Liver (tissue), 9 donors: ENCODE data around the gene CPEB2. TPM values are rescaled to one million over a fixed set of nuclear protein-coding genes. Genes with fewer than 3 reads are reported as not detected.

ENCODE experiments used
- DNase-seq: peaks from one replicate; pipeline ENCODE4 v3.0.0-alpha.2; 2017; ENCODE audit warnings: low spot score
- H3K27ac ChIP-seq, 2 donors: one replicate each; pipeline ENCODE4 v1.7.0; 2013; ENCODE audit warnings: inconsistent platforms in 2 of 2, low read length in 2 of 2, control low read depth in 1 of 2, low read depth in 1 of 2, mild to moderate bottlenecking in 1 of 2
- H3K27me3 ChIP-seq, 4 donors: one replicate each; pipeline versions ENCODE4 v1.6.1 to v1.7.0; 2013; ENCODE audit warnings: low read length in 3 of 4, inconsistent platforms in 1 of 4, mild to moderate bottlenecking in 1 of 4, moderate library complexity in 1 of 4; ENCODE audit not compliant: control insufficient read depth in 4 of 4, insufficient read depth in 4 of 4
- H3K36me3 ChIP-seq, 4 donors: one replicate each; pipeline versions ENCODE4 v1.6.1 to v1.7.0; 2013; ENCODE audit warnings: low read length in 3 of 4, mild to moderate bottlenecking in 3 of 4, low read depth in 1 of 4, moderate library complexity in 1 of 4; ENCODE audit not compliant: control insufficient read depth in 4 of 4, insufficient read depth in 3 of 4
- H3K4me1 ChIP-seq, 4 donors: one replicate each; pipeline versions ENCODE4 v1.6.1 to v1.7.0; 2013; ENCODE audit warnings: low read length in 3 of 4, mild to moderate bottlenecking in 3 of 4, moderate library complexity in 1 of 4; ENCODE audit not compliant: control insufficient read depth in 4 of 4, insufficient read depth in 4 of 4
- H3K4me3 ChIP-seq, 3 donors: one replicate each; pipeline versions ENCODE4 v1.6.1 to v1.7.0; 2013; ENCODE audit warnings: low read length in 3 of 3, control low read depth in 1 of 3, low read depth in 1 of 3, mild to moderate bottlenecking in 1 of 3
- H3K9ac ChIP-seq, 2 donors: one replicate each; pipeline ENCODE4 v1.7.0; 2013; ENCODE audit warnings: low read length in 2 of 2, mild to moderate bottlenecking in 2 of 2, moderate library complexity in 2 of 2, control low read depth in 1 of 2, low read depth in 1 of 2
- H3K9me3 ChIP-seq, 4 donors: one replicate each; pipeline versions ENCODE4 v1.6.1 to v1.7.0; 2013; ENCODE audit warnings: low read length in 3 of 4; ENCODE audit not compliant: control insufficient read depth in 4 of 4
- EGR1 ChIP-seq, 2 donors: IDR thresholded peaks; 2 replicates each; pipeline ENCODE4 v1.6.1; 2016 to 2018; ENCODE audit warnings: antibody characterized with exemption in 2 of 2, low read depth in 2 of 2
- FOXA1 ChIP-seq: IDR thresholded peaks from 2 replicates; pipeline ENCODE4 v1.6.1; 2016; ENCODE audit warnings: antibody characterized with exemption
- FOXA2 ChIP-seq: IDR thresholded peaks from 2 replicates; pipeline ENCODE4 v1.6.1; 2016; ENCODE audit warnings: antibody characterized with exemption
- GABPA ChIP-seq, 2 donors: IDR thresholded peaks in 1 of 2; conservative IDR thresholded peaks in 1 of 2; 2 replicates each; pipeline ENCODE4 v1.6.1; 2016; ENCODE audit warnings: antibody characterized with exemption in 2 of 2, mild to moderate bottlenecking in 1 of 2, moderate library complexity in 1 of 2
- HNF4A ChIP-seq, 2 donors: conservative IDR thresholded peaks; 2 replicates each; pipeline ENCODE4 v1.6.1; 2016; ENCODE audit warnings: antibody characterized with exemption in 2 of 2, mild to moderate bottlenecking in 2 of 2
- HNF4G ChIP-seq: IDR thresholded peaks from 2 replicates; pipeline ENCODE4 v1.6.1; 2016; ENCODE audit warnings: antibody characterized with exemption
- JUND ChIP-seq, 2 donors: IDR thresholded peaks; 2 replicates each; pipeline ENCODE4 v1.6.1; 2016; ENCODE audit warnings: antibody characterized with exemption in 2 of 2
- MAX ChIP-seq: IDR thresholded peaks from 2 replicates; pipeline ENCODE4 v1.6.1; 2016; ENCODE audit warnings: antibody characterized with exemption
- NR2F2 ChIP-seq: IDR thresholded peaks from 2 replicates; pipeline ENCODE4 v1.6.1; 2016; ENCODE audit warnings: antibody characterized with exemption
- RAD21 ChIP-seq, 2 donors: IDR thresholded peaks; 2 replicates each; pipeline ENCODE4 v1.6.1; 2016; ENCODE audit warnings: antibody characterized with exemption in 2 of 2, mild to moderate bottlenecking in 2 of 2
- REST ChIP-seq: IDR thresholded peaks from 2 replicates; pipeline ENCODE4 v1.6.1; 2016; ENCODE audit warnings: antibody characterized with exemption, mild to moderate bottlenecking
- SP1 ChIP-seq: IDR thresholded peaks from 2 replicates; pipeline ENCODE4 v1.6.1; 2018; ENCODE audit warnings: antibody characterized with exemption, mild to moderate bottlenecking
- TAF1 ChIP-seq: conservative IDR thresholded peaks from 2 replicates; pipeline ENCODE4 v1.6.1; 2016; ENCODE audit warnings: antibody characterized with exemption, mild to moderate bottlenecking
- YY1 ChIP-seq: IDR thresholded peaks from 2 replicates; pipeline ENCODE4 v1.6.1; 2016; ENCODE audit warnings: antibody characterized with exemption, mild to moderate bottlenecking
- WGBS: extraction: QIAGEN DNeasy Blood & Tissue Kit; methylation state at CpG from one replicate; pipeline ENCODE4 v1.1.7; 2013; 5-methylcytosine and 5-hydroxymethylcytosine counted together
- polyA plus RNA-seq, 2 donors: library from polyadenylated mRNA; stranded (reverse) in 1 of 2; unstranded in 1 of 2; fragments of 200-250 nt in 1 of 2; fragments of >200 nt in 1 of 2; fragmentation: Nextera tagmentation in 1 of 2; extraction: Ambion mirVana in 1 of 2; gene quantifications; one replicate each; pipeline versions ENCODE4 v1.2.1 to v1.2.3, GENCODE V29; 2013 to 2015
- total RNA-seq, 2 donors: library from RNA; depleted of rRNA; stranded (reverse); fragments of >200 nt; gene quantifications; one replicate each; pipeline ENCODE4 v1.2.3, GENCODE V29; 2014
- TF ChIP-seq, protein P1 (sequence below): IDR thresholded peaks from 2 replicates; pipeline ENCODE4 v1.6.1; 2016; ENCODE audit warnings: antibody characterized with exemption
- TF ChIP-seq, protein P2 (sequence below): fragments of 150-350 bp; IDR thresholded peaks from 2 replicates; pipeline ENCODE4 v1.5.1; 2017; ENCODE audit warnings: improper control_type of control experiment, low read depth, low read length; ENCODE audit not compliant: missing input control
- TF ChIP-seq, protein P3 (sequence below): IDR thresholded peaks from 2 replicates; pipeline ENCODE4 v1.6.1; 2016; ENCODE audit warnings: antibody characterized with exemption
- donor health status: healthy.
- donor health status: healthy.
- donor health status: healthy.
- donor health status: healthy.
- donor health status: healthy.

The CPEB2 gene
- total and polyA plus RNA-seq, 4 donors, result 3.6 to 14.0 (median 4.6) TPM

- Histone ChIP-seq H3K27ac (peak overlapping the region; percentile 95 to 97), H3K27me3 (no peaks in the 10 kb centered on the region), H3K9ac (peak overlapping the region; percentile 40 to 62), H3K36me3 (peaks cover 0 to 12% (median 2%) of the 10 kb centered on the region in 4 donors), H3K4me3 (peak overlapping the region; percentile 64 to 94 (median 89)), H3K9me3 (no peaks in the 10 kb centered on the region), H3K4me1 (peaks cover 1 to 21% (median 7%) of the 10 kb centered on the region in 4 donors)
- peak; percentile 59 for DNase-seq
- TF ChIP-seq HNF4A (conservative IDR thresholded peaks at IDR 0.05) (no peak), YY1 (no peak), MAX (no peak), RAD21 (IDR thresholded peaks at IDR 0.05) (no peak), GABPA (IDR thresholded peaks at IDR 0.05 in 1 of 2, conservative IDR thresholded peaks at IDR 0.05 in 1 of 2) (no peak), FOXA1 (no peak), EGR1 (IDR thresholded peaks at IDR 0.05; ENCODE audit: low read depth in 2 of 2) (no peak), TAF1 (no peak), JUND (IDR thresholded peaks at IDR 0.05) (no peak), FOXA2 (no peak), REST (no peak), NR2F2 (no peak), SP1 (no peak), HNF4G (no peak)
- TF ChIP-seq, protein P1, sequence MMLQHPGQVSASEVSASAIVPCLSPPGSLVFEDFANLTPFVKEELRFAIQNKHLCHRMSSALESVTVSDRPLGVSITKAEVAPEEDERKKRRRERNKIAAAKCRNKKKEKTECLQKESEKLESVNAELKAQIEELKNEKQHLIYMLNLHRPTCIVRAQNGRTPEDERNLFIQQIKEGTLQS, result no peak
- TF ChIP-seq, protein P2, sequence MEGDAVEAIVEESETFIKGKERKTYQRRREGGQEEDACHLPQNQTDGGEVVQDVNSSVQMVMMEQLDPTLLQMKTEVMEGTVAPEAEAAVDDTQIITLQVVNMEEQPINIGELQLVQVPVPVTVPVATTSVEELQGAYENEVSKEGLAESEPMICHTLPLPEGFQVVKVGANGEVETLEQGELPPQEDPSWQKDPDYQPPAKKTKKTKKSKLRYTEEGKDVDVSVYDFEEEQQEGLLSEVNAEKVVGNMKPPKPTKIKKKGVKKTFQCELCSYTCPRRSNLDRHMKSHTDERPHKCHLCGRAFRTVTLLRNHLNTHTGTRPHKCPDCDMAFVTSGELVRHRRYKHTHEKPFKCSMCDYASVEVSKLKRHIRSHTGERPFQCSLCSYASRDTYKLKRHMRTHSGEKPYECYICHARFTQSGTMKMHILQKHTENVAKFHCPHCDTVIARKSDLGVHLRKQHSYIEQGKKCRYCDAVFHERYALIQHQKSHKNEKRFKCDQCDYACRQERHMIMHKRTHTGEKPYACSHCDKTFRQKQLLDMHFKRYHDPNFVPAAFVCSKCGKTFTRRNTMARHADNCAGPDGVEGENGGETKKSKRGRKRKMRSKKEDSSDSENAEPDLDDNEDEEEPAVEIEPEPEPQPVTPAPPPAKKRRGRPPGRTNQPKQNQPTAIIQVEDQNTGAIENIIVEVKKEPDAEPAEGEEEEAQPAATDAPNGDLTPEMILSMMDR, result no peak
- TF ChIP-seq, protein P3, sequence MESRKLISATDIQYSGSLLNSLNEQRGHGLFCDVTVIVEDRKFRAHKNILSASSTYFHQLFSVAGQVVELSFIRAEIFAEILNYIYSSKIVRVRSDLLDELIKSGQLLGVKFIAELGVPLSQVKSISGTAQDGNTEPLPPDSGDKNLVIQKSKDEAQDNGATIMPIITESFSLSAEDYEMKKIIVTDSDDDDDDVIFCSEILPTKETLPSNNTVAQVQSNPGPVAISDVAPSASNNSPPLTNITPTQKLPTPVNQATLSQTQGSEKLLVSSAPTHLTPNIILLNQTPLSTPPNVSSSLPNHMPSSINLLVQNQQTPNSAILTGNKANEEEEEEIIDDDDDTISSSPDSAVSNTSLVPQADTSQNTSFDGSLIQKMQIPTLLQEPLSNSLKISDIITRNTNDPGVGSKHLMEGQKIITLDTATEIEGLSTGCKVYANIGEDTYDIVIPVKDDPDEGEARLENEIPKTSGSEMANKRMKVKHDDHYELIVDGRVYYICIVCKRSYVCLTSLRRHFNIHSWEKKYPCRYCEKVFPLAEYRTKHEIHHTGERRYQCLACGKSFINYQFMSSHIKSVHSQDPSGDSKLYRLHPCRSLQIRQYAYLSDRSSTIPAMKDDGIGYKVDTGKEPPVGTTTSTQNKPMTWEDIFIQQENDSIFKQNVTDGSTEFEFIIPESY, result no peak
- under 1% methylated on average over 109 of the region's 109 CpGs for WGBS
Observed at GRCh38 chr4:15003891-15004738, 1.8 kb downstream of the CPEB2 start.
